ENCODE results near the gene CCR7. TPM values are rescaled to one million over a fixed set of nuclear protein-coding genes. Genes with fewer than 3 reads are reported as not detected.

The CCR7 gene
- total and polyA plus RNA-seq, 2 of the 13 experiments (the other 11 are each of a cell fraction or from before 2014, with no cell fraction given) = 0.04 to 0.53 TPM

DNA sequence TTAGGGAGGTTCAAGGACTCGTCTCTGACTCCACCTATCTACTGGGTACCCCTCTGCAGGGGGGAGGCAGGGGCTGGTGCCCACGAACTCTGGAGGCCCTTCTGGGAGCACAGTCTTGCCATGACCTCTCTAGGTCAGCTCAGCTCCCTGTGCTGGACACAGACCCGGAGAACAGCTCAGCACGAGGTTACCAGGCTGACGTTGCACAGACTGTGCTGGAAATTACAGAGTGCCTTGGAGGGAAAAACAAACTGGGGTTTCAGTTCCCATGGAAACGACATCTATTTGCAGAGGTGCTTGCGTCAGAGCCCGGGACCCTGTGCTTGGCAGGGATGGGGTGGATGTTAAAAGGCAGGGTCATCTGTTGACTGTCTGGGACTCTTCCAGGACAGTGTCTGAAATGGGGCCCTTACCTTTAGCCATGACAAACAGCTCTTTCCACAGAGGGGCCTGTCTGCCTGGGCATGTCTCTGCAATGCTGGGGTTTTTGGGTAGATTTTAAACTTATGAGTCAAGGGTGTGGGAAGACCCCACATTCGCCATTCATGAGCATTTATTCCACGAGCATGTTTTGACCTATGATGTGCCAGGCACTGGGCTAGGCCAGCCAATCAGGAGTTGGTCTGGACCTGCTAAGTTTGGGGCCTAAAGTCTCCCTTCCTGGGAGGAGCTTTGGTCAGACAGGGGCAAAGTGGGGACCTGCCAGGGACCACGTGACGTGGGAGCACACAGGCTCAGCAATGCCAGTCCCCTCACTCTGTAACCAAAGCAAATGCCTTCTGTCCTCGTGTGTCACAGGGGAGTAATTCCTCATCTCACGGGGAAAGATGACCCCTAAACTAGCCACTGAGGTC is 22.5 kb downstream of the CCR7 start (continued):
- TF ChIP-seq, protein P1, sequence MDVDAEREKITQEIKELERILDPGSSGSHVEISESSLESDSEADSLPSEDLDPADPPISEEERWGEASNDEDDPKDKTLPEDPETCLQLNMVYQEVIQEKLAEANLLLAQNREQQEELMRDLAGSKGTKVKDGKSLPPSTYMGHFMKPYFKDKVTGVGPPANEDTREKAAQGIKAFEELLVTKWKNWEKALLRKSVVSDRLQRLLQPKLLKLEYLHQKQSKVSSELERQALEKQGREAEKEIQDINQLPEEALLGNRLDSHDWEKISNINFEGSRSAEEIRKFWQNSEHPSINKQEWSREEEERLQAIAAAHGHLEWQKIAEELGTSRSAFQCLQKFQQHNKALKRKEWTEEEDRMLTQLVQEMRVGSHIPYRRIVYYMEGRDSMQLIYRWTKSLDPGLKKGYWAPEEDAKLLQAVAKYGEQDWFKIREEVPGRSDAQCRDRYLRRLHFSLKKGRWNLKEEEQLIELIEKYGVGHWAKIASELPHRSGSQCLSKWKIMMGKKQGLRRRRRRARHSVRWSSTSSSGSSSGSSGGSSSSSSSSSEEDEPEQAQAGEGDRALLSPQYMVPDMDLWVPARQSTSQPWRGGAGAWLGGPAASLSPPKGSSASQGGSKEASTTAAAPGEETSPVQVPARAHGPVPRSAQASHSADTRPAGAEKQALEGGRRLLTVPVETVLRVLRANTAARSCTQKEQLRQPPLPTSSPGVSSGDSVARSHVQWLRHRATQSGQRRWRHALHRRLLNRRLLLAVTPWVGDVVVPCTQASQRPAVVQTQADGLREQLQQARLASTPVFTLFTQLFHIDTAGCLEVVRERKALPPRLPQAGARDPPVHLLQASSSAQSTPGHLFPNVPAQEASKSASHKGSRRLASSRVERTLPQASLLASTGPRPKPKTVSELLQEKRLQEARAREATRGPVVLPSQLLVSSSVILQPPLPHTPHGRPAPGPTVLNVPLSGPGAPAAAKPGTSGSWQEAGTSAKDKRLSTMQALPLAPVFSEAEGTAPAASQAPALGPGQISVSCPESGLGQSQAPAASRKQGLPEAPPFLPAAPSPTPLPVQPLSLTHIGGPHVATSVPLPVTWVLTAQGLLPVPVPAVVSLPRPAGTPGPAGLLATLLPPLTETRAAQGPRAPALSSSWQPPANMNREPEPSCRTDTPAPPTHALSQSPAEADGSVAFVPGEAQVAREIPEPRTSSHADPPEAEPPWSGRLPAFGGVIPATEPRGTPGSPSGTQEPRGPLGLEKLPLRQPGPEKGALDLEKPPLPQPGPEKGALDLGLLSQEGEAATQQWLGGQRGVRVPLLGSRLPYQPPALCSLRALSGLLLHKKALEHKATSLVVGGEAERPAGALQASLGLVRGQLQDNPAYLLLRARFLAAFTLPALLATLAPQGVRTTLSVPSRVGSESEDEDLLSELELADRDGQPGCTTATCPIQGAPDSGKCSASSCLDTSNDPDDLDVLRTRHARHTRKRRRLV (CRISPR knock-in tag; IDR thresholded peaks at IDR 0.05) = no peak
- TF ChIP-seq YEATS2 (CRISPR knock-in tag; IDR thresholded peaks at IDR 0.05; ENCODE audit: borderline replicate concordance) (0 out of 2 replicates have a peak, but pooled peaks have one; percentile 21), ZFY (CRISPR knock-in tag; IDR thresholded peaks at IDR 0.05) (no peak), NFIB (CRISPR knock-in tag; IDR thresholded peaks at IDR 0.05; ENCODE audit: borderline replicate concordance) (no peak), GLI4 (CRISPR knock-in tag; IDR thresholded peaks at IDR 0.05; ENCODE audit: borderline replicate concordance) (no peak), ZNF672 (CRISPR knock-in tag; IDR thresholded peaks at IDR 0.05) (no peak), ZNF891 (CRISPR knock-in tag; IDR thresholded peaks at IDR 0.05) (no peak), ZNF841 (CRISPR knock-in tag; IDR thresholded peaks at IDR 0.05; ENCODE audit: borderline replicate concordance) (no peak), TMF1 (CRISPR knock-in tag; IDR thresholded peaks at IDR 0.05; ENCODE audit: low read depth) (no peak), ZNF333 (CRISPR knock-in tag; IDR thresholded peaks at IDR 0.05; ENCODE audit: borderline replicate concordance) (no peak), ZNF329 (CRISPR knock-in tag; IDR thresholded peaks at IDR 0.05; ENCODE audit: low read depth) (no peak), TGIF2 (CRISPR knock-in tag; IDR thresholded peaks at IDR 0.05) (no peak)
- TF ChIP-seq, protein P2, sequence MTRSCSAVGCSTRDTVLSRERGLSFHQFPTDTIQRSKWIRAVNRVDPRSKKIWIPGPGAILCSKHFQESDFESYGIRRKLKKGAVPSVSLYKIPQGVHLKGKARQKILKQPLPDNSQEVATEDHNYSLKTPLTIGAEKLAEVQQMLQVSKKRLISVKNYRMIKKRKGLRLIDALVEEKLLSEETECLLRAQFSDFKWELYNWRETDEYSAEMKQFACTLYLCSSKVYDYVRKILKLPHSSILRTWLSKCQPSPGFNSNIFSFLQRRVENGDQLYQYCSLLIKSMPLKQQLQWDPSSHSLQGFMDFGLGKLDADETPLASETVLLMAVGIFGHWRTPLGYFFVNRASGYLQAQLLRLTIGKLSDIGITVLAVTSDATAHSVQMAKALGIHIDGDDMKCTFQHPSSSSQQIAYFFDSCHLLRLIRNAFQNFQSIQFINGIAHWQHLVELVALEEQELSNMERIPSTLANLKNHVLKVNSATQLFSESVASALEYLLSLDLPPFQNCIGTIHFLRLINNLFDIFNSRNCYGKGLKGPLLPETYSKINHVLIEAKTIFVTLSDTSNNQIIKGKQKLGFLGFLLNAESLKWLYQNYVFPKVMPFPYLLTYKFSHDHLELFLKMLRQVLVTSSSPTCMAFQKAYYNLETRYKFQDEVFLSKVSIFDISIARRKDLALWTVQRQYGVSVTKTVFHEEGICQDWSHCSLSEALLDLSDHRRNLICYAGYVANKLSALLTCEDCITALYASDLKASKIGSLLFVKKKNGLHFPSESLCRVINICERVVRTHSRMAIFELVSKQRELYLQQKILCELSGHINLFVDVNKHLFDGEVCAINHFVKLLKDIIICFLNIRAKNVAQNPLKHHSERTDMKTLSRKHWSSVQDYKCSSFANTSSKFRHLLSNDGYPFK (CRISPR knock-in tag; IDR thresholded peaks at IDR 0.05; ENCODE audit: borderline replicate concordance) = no peak
- TF ChIP-seq, protein P3, sequence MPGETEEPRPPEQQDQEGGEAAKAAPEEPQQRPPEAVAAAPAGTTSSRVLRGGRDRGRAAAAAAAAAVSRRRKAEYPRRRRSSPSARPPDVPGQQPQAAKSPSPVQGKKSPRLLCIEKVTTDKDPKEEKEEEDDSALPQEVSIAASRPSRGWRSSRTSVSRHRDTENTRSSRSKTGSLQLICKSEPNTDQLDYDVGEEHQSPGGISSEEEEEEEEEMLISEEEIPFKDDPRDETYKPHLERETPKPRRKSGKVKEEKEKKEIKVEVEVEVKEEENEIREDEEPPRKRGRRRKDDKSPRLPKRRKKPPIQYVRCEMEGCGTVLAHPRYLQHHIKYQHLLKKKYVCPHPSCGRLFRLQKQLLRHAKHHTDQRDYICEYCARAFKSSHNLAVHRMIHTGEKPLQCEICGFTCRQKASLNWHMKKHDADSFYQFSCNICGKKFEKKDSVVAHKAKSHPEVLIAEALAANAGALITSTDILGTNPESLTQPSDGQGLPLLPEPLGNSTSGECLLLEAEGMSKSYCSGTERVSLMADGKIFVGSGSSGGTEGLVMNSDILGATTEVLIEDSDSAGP (CRISPR knock-in tag; IDR thresholded peaks at IDR 0.05; ENCODE audit: borderline replicate concordance) = no peak
- TF ChIP-seq, protein P4, sequence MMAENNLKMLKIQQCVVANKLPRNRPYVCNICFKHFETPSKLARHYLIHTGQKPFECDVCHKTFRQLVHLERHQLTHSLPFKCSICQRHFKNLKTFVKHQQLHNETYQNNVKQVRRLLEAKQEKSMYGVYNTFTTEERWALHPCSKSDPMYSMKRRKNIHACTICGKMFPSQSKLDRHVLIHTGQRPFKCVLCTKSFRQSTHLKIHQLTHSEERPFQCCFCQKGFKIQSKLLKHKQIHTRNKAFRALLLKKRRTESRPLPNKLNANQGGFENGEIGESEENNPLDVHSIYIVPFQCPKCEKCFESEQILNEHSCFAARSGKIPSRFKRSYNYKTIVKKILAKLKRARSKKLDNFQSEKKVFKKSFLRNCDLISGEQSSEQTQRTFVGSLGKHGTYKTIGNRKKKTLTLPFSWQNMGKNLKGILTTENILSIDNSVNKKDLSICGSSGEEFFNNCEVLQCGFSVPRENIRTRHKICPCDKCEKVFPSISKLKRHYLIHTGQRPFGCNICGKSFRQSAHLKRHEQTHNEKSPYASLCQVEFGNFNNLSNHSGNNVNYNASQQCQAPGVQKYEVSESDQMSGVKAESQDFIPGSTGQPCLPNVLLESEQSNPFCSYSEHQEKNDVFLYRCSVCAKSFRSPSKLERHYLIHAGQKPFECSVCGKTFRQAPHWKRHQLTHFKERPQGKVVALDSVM (CRISPR knock-in tag; IDR thresholded peaks at IDR 0.05) = no peak; the same call in 1 of the 2 replicates
